GM23338 (cell line): ENCODE results near the gene ZNF853. TPM values are rescaled to one million over a fixed set of nuclear protein-coding genes. Genes with fewer than 3 reads are reported as not detected.

ENCODE experiments used
- ATAC-seq: fragments of 200-7000 bp; cut with Tn5 transposase; 3 replicates; pipeline ENCODE4 v1.9.1; 2020
- DNase-seq: peaks from one replicate; pipeline ENCODE4 v3.0.0-alpha.2; 2015; ENCODE audit warnings: low spot score
- H2AFZ ChIP-seq: fragments of 200-600 bp; sonication (generic); 2 replicates; pipeline ENCODE4 v1.8.0; 2016; ENCODE audit warnings: antibody characterized with exemption, mild to moderate bottlenecking, moderate library complexity
- H3F3A ChIP-seq: fragments of 200-600 bp; sonication (generic); replicated peaks from 2 replicates; pipeline ENCODE4 v1.8.0; 2017; ENCODE audit warnings: antibody characterized with exemption, mixed run types, low read depth
- H3K27ac ChIP-seq: fragments of 200-600 bp; sonication (generic); 2 replicates; pipeline ENCODE4 v1.6.1; 2016; ENCODE audit warnings: low read depth
- H3K27me3 ChIP-seq: fragments of 200-600 bp; sonication (generic); 2 replicates; pipeline ENCODE4 v1.8.0; 2016; ENCODE audit warnings: mild to moderate bottlenecking, mixed run types, moderate library complexity; ENCODE audit not compliant: insufficient read depth
- H3K36me3 ChIP-seq: fragments of 200-600 bp; sonication (generic); 2 replicates; pipeline ENCODE4 v1.8.0; 2016; ENCODE audit warnings: mild to moderate bottlenecking; ENCODE audit not compliant: insufficient read depth
- H3K4me1 ChIP-seq: fragments of 200-600 bp; sonication (generic); 2 replicates; pipeline ENCODE4 v1.8.0; 2016; ENCODE audit warnings: mild to moderate bottlenecking, moderate library complexity; ENCODE audit not compliant: insufficient read depth
- H3K4me2 ChIP-seq: fragments of 200-600 bp; sonication (generic); 2 replicates; pipeline ENCODE4 v1.7.1; 2017; ENCODE audit warnings: mixed run types
- H3K4me3 ChIP-seq: fragments of 200-600 bp; sonication (generic); 2 replicates; pipeline ENCODE4 v1.6.1; 2016; ENCODE audit warnings: mixed run types
- H3K79me2 ChIP-seq: fragments of 200-600 bp; sonication (generic); replicated peaks from 2 replicates; pipeline ENCODE4 v1.8.0; 2017; ENCODE audit warnings: mild to moderate bottlenecking; ENCODE audit not compliant: insufficient read depth
- H3K9me2 ChIP-seq: fragments of 200-600 bp; sonication (generic); 2 replicates; pipeline ENCODE4 v1.8.0; 2017; ENCODE audit not compliant: insufficient read depth
- H4K20me1 ChIP-seq: fragments of 200-600 bp; sonication (generic); replicated peaks from 2 replicates; pipeline ENCODE4 v1.8.0; 2017; ENCODE audit warnings: mild to moderate bottlenecking; ENCODE audit not compliant: insufficient read depth
- H3K27ac Mint-ChIP-seq: 2 replicates; pipeline ENCODE4 v1.8.0; 2020; ENCODE audit warnings: inconsistent platforms, mild to moderate bottlenecking, moderate library complexity, mixed read lengths
- H3K27me3 Mint-ChIP-seq: 3 replicates; pipeline ENCODE4 v1.8.0; 2022; ENCODE audit warnings: low read depth, mild to moderate bottlenecking, moderate library complexity, mixed read lengths, inconsistent platforms; ENCODE audit not compliant: insufficient read depth, poor library complexity
- H3K36me3 Mint-ChIP-seq: 3 replicates; pipeline ENCODE4 v1.8.0; 2021; ENCODE audit warnings: low read depth, mild to moderate bottlenecking, inconsistent platforms, moderate library complexity, mixed read lengths
- H3K4me1 Mint-ChIP-seq: 3 replicates; pipeline ENCODE4 v1.8.0; 2020; ENCODE audit warnings: mild to moderate bottlenecking, inconsistent platforms, mixed read lengths
- H3K4me3 Mint-ChIP-seq: 3 replicates; pipeline ENCODE4 v1.8.0; 2021; ENCODE audit warnings: moderate library complexity, mild to moderate bottlenecking, inconsistent platforms, mixed read lengths
- H3K9me3 Mint-ChIP-seq: 3 replicates; pipeline ENCODE4 v1.8.0; 2020; ENCODE audit warnings: moderate library complexity, mild to moderate bottlenecking, inconsistent platforms, mixed read lengths
- CREB1 ChIP-seq: fragments of 250-450 bp; sonication (Bioruptor Pico); IDR thresholded peaks from 2 replicates; pipeline ENCODE4 v1.5.0; 2020; ENCODE audit warnings: low read depth, mild to moderate bottlenecking, moderate library complexity
- CTCF ChIP-seq, 2 experiments: fragments of 200-600 bp in 1 of 2; sonication (generic) in 1 of 2; conservative IDR thresholded peaks; 2 replicates each; pipeline versions ENCODE4 v1.5.1 to v1.6.1; 2016 to 2017; ENCODE audit warnings: antibody characterized with exemption in 2 of 2, low read depth in 2 of 2, mild to moderate bottlenecking in 2 of 2, moderate library complexity in 1 of 2
- ETS1 ChIP-seq: IDR thresholded peaks from 2 replicates; pipeline ENCODE4 v1.6.1; 2016; ENCODE audit warnings: antibody characterized with exemption
- EZH2 ChIP-seq: fragments of 200-600 bp; sonication (generic); IDR thresholded peaks from one replicate; pipeline ENCODE4 v1.8.0; 2017; ENCODE audit warnings: antibody characterized with exemption, mild to moderate bottlenecking, low read depth; ENCODE audit not compliant: unreplicated experiment
- JUNB ChIP-seq: IDR thresholded peaks from one replicate; pipeline ENCODE4 v1.6.1; 2016; ENCODE audit warnings: antibody characterized with exemption; ENCODE audit not compliant: unreplicated experiment
- NANOG ChIP-seq: IDR thresholded peaks from 2 replicates; pipeline ENCODE4 v1.6.1; 2016; ENCODE audit warnings: antibody characterized with exemption, borderline replicate concordance
- POLR2AphosphoS5 ChIP-seq: IDR thresholded peaks from 2 replicates; pipeline ENCODE4 v1.6.1; 2016; ENCODE audit warnings: antibody characterized with exemption, low read depth
- STAT1 ChIP-seq: IDR thresholded peaks from one replicate; pipeline ENCODE4 v1.6.1; 2016; ENCODE audit warnings: antibody characterized with exemption; ENCODE audit not compliant: unreplicated experiment
- ZNF114 ChIP-seq: fragments of 250-450 bp; sonication (Bioruptor Pico); IDR thresholded peaks from 2 replicates; pipeline ENCODE4 v1.5.0; 2020; ENCODE audit warnings: mild to moderate bottlenecking, moderate library complexity
- ZNF331 ChIP-seq: fragments of 250-450 bp; sonication (Bioruptor Pico); IDR thresholded peaks from 2 replicates; pipeline ENCODE4 v1.5.0; 2020; ENCODE audit warnings: low read depth, mild to moderate bottlenecking, moderate library complexity
- ZNF462 ChIP-seq: fragments of 250-450 bp; sonication (Bioruptor Pico); IDR thresholded peaks from 2 replicates; pipeline ENCODE4 v1.5.0; 2020; ENCODE audit warnings: mild to moderate bottlenecking, moderate library complexity
- polyA plus RNA-seq: library from polyadenylated mRNA; unstranded; fragments of >200 nt; fragmentation: Nextera tagmentation; extraction: Ambion mirVana; gene quantifications from 2 replicates; pipeline ENCODE4 v1.2.1, GENCODE V29; 2016
- total RNA-seq: library from RNA; depleted of rRNA; stranded (reverse); fragments of >200 nt; shearing (Covaris generic); gene quantifications from 2 replicates; pipeline ENCODE4 v1.2.3, GENCODE V29; 2014

Gene ZNF853
- total and polyA plus RNA-seq, 2 experiments from 2014 or later: 0.32 to 8.9 TPM

- TF ChIP-seq ZNF462 (no peak), ETS1 (no peak), STAT1 (no peak), NANOG (no peak), EZH2 (no peak), POLR2AphosphoS5 (no peak), ZNF114 (no peak)
Observed at GRCh38 chr7:6642861-6643640, 27.6 kb downstream of the ZNF853 start (continued).

GRCh38 chr7:6643915-6644625, 28.7 kb downstream of the ZNF853 start:
- Histone ChIP-seq H3K4me2 (no peak overlapping the region), H2AFZ (no peak overlapping the region), H3K79me2 (no peaks in the 10 kb centered on the region), H3K27ac (no peak overlapping the region), H3K36me3 (no peaks in the 10 kb centered on the region), H3K27me3 (no peaks in the 10 kb centered on the region), H3K4me3 (no peak overlapping the region), H3K4me1 (no peaks in the 10 kb centered on the region), H4K20me1 (no peaks in the 10 kb centered on the region; the same call in 1 of the 2 replicates), H3F3A (no peaks in the 10 kb centered on the region), H3K9me2 (no peaks in the 10 kb centered on the region)
- H3K27ac Mint-ChIP-seq: no peak overlapping the region
- H3K27me3 Mint-ChIP-seq: peaks cover 15% of the 10 kb centered on the region
- H3K4me3 Mint-ChIP-seq: no peak overlapping the region
- no peaks in the 10 kb centered on the region for H3K9me3 Mint-ChIP-seq
- peaks cover 6% of the 10 kb centered on the region for H3K36me3 Mint-ChIP-seq
- DNase-seq (no peak), ATAC-seq (no peak)
- H3K4me1 Mint-ChIP-seq: peaks cover 8% of the 10 kb centered on the region; the same call in 2 of the 3 replicates
- TF ChIP-seq ZNF114 (no peak), JUNB (no peak), CTCF (conservative IDR thresholded peaks at IDR 0.05; ENCODE audit: low read depth in 2 of 2) (no peak), EZH2 (no peak), NANOG (no peak), CREB1 (no peak), ZNF331 (CRISPR knock-in tag) (no peak)
